ENCODE data around the gene EHBP1L1. TPM values are rescaled to one million over a fixed set of nuclear protein-coding genes. Genes with fewer than 3 reads are reported as not detected.

The EHBP1L1 gene
- total and polyA plus RNA-seq, 4 donors: 1.1 to 120 (median 10.0) TPM

DNA sequence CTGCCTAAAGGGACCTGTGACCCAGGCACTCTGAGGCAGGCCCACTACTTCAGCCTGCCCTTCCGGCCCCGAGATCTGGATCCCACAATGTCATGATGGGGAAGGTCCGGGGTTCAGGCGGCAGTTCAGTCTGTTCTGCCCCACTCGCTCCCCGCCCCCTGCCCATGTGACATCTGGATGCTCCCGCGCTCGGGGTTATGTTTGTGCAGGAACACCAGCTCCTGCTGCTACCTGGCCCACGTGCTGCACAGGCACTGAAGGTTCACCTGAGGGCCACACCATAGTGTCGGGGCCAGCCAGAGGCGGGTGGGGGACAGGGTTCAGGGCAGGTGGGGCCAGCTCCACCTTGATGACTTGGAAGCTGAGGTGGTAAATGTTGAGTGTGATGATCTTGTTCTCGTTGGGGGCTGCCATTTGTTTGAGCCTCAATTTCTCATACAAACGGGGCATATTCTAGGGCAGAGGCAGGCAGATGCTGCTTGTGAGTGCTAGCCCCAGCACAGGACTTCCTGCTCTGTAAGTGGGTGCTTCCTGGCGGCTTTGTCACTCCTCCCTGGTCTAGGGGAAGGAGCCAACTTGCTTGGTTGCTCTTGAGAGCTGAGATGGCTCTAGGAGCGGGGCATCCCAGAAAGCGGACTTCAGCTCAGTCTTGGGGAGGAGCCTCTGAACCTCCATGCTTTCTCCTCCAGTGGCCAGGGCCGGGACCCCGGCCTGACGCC, 57.7 kb downstream of the EHBP1L1 start:
- Histone ChIP-seq H3K36me3 (ENCODE audit: control insufficient read depth in 4 of 4, insufficient read depth in 3 of 4, low read depth in 1 of 4, low read length in 3 of 4) (peaks cover 18 to 51% (median 26%) of the 10 kb centered on the region in 4 donors), H3K9me3 (ENCODE audit: control insufficient read depth in 4 of 4, low read length in 3 of 4) (no peaks in the 10 kb centered on the region), H3K4me1 (ENCODE audit: control insufficient read depth in 4 of 4, insufficient read depth in 4 of 4, low read length in 3 of 4) (peaks cover 3 to 35% (median 24%) of the 10 kb centered on the region in 4 donors), H3K4me3 (ENCODE audit: low read depth in 1 of 3, low read length in 3 of 3) (no peak overlapping the region), H3K27ac (ENCODE audit: low read depth in 1 of 2, low read length in 2 of 2) (peak overlapping the region; percentile 12 to 32), H3K27me3 (ENCODE audit: control insufficient read depth in 4 of 4, insufficient read depth in 4 of 4, low read length in 3 of 4) (no peaks in the 10 kb centered on the region), H3K9ac (ENCODE audit: low read depth in 1 of 2, low read length in 2 of 2) (no peak overlapping the region)
- no peak for TF ChIP-seq EGR1 (IDR thresholded peaks at IDR 0.05; ENCODE audit: low read depth in 2 of 2)
- TF ChIP-seq GABPA (IDR thresholded peaks at IDR 0.05 in 1 of 2, conservative IDR thresholded peaks at IDR 0.05 in 1 of 2): no peak
- TF ChIP-seq, protein P1, sequence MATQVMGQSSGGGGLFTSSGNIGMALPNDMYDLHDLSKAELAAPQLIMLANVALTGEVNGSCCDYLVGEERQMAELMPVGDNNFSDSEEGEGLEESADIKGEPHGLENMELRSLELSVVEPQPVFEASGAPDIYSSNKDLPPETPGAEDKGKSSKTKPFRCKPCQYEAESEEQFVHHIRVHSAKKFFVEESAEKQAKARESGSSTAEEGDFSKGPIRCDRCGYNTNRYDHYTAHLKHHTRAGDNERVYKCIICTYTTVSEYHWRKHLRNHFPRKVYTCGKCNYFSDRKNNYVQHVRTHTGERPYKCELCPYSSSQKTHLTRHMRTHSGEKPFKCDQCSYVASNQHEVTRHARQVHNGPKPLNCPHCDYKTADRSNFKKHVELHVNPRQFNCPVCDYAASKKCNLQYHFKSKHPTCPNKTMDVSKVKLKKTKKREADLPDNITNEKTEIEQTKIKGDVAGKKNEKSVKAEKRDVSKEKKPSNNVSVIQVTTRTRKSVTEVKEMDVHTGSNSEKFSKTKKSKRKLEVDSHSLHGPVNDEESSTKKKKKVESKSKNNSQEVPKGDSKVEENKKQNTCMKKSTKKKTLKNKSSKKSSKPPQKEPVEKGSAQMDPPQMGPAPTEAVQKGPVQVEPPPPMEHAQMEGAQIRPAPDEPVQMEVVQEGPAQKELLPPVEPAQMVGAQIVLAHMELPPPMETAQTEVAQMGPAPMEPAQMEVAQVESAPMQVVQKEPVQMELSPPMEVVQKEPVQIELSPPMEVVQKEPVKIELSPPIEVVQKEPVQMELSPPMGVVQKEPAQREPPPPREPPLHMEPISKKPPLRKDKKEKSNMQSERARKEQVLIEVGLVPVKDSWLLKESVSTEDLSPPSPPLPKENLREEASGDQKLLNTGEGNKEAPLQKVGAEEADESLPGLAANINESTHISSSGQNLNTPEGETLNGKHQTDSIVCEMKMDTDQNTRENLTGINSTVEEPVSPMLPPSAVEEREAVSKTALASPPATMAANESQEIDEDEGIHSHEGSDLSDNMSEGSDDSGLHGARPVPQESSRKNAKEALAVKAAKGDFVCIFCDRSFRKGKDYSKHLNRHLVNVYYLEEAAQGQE (IDR thresholded peaks at IDR 0.05): no peak
- peak; percentile 43 for TF ChIP-seq SP1 (IDR thresholded peaks at IDR 0.05)
- TF ChIP-seq, protein P2, sequence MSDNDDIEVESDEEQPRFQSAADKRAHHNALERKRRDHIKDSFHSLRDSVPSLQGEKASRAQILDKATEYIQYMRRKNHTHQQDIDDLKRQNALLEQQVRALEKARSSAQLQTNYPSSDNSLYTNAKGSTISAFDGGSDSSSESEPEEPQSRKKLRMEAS (IDR thresholded peaks at IDR 0.05): no peak
- peak; percentile 35 to 48 for TF ChIP-seq HNF4A (conservative IDR thresholded peaks at IDR 0.05)
- no peak for TF ChIP-seq FOXA2 (IDR thresholded peaks at IDR 0.05)
- no peak for TF ChIP-seq NR2F2 (IDR thresholded peaks at IDR 0.05)
- TF ChIP-seq, protein P3, sequence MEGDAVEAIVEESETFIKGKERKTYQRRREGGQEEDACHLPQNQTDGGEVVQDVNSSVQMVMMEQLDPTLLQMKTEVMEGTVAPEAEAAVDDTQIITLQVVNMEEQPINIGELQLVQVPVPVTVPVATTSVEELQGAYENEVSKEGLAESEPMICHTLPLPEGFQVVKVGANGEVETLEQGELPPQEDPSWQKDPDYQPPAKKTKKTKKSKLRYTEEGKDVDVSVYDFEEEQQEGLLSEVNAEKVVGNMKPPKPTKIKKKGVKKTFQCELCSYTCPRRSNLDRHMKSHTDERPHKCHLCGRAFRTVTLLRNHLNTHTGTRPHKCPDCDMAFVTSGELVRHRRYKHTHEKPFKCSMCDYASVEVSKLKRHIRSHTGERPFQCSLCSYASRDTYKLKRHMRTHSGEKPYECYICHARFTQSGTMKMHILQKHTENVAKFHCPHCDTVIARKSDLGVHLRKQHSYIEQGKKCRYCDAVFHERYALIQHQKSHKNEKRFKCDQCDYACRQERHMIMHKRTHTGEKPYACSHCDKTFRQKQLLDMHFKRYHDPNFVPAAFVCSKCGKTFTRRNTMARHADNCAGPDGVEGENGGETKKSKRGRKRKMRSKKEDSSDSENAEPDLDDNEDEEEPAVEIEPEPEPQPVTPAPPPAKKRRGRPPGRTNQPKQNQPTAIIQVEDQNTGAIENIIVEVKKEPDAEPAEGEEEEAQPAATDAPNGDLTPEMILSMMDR (IDR thresholded peaks at IDR 0.05; ENCODE audit: low read depth, low read length, missing input control): no peak
- no peak for TF ChIP-seq FOXA1 (IDR thresholded peaks at IDR 0.05)
- TF ChIP-seq YY1 (IDR thresholded peaks at IDR 0.05): no peak
- peak; percentile 73 to 75 for TF ChIP-seq RXRA (IDR thresholded peaks at IDR 0.05)
- TF ChIP-seq JUND (IDR thresholded peaks at IDR 0.05): no peak
- DNase-seq (ENCODE audit: low spot score): no peak
- 52% methylated on average over 20 of the region's 20 CpGs for WGBS

GRCh38 chr11:65634109-65634436, 58.2 kb downstream of the EHBP1L1 start:
- TF ChIP-seq TAF1 (conservative IDR thresholded peaks at IDR 0.05): no peak
- TF ChIP-seq JUND (IDR thresholded peaks at IDR 0.05): no peak
- TF ChIP-seq ATF3 (IDR thresholded peaks at IDR 0.05): no peak
- TF ChIP-seq RXRA (IDR thresholded peaks at IDR 0.05): no peak
- TF ChIP-seq, protein P3 (IDR thresholded peaks at IDR 0.05; ENCODE audit: low read depth, low read length, missing input control): no peak
- TF ChIP-seq SP1 (IDR thresholded peaks at IDR 0.05): no peak
- TF ChIP-seq, protein P1 (IDR thresholded peaks at IDR 0.05): no peak
- no peak overlapping the region for H3K9ac ChIP-seq (ENCODE audit: low read depth in 1 of 2, low read length in 2 of 2)
- H3K27me3 ChIP-seq (ENCODE audit: control insufficient read depth in 4 of 4, insufficient read depth in 4 of 4, low read length in 3 of 4): no peaks in the 10 kb centered on the region
- H3K9me3 ChIP-seq (ENCODE audit: control insufficient read depth in 4 of 4, low read length in 3 of 4): no peaks in the 10 kb centered on the region
- H3K4me1 ChIP-seq (ENCODE audit: control insufficient read depth in 4 of 4, insufficient read depth in 4 of 4, low read length in 3 of 4): peaks cover 3 to 39% (median 28%) of the 10 kb centered on the region in 4 donors
- WGBS: 93% methylated on average over 14 of the region's 14 CpGs
- H3K4me3 ChIP-seq (ENCODE audit: low read depth in 1 of 3, low read length in 3 of 3): no peak overlapping the region
- no peak for DNase-seq (ENCODE audit: low spot score)
- H3K36me3 ChIP-seq (ENCODE audit: control insufficient read depth in 4 of 4, insufficient read depth in 3 of 4, low read depth in 1 of 4, low read length in 3 of 4): peaks cover 18 to 46% (median 26%) of the 10 kb centered on the region in 4 donors
- H3K27ac ChIP-seq (ENCODE audit: low read depth in 1 of 2, low read length in 2 of 2): no peak overlapping the region

Measured in liver (tissue), 9 donors.